ENCODE measurements around the gene STT3A. TPM values are rescaled to one million over a fixed set of nuclear protein-coding genes. Genes with fewer than 3 reads are reported as not detected.

STT3A gene
- polyA plus RNA-seq, 2 of the 4 experiments (the other 2 are of a cell fraction): 92.1 to 197 TPM

DNA sequence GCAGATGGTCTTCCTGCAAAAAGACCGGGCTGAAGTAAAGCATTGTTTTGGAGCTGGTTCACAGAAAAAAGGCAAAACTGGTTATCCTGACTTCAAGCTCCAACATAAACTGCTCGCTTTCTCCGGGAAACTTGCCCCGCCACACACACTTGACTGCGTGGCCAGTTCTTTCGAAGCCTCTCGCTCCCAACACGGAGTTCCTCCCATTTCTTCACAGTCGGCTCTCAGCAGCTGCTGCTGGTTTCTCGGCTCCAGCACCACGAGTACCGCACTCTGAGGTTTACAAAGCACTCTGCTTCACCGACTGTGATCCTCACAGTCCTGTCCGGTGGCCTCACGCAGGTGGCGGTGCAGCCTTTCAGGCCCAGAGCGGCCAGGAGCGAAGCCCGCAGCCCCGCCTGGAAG lies 32.6 kb downstream of the STT3A start:
- no peak for TF ChIP-seq CHD4 (IDR thresholded peaks at IDR 0.05; ENCODE audit: borderline replicate concordance)
- no peak for TF ChIP-seq MAFK (IDR thresholded peaks at IDR 0.05; ENCODE audit: partially characterized antibody)
- TF ChIP-seq, protein P1, sequence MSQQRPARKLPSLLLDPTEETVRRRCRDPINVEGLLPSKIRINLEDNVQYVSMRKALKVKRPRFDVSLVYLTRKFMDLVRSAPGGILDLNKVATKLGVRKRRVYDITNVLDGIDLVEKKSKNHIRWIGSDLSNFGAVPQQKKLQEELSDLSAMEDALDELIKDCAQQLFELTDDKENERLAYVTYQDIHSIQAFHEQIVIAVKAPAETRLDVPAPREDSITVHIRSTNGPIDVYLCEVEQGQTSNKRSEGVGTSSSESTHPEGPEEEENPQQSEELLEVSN (IDR thresholded peaks at IDR 0.05; ENCODE audit: borderline replicate concordance, low read depth): peak; percentile 58; the same call in 1 of the 2 replicates
- TF ChIP-seq, protein P2, sequence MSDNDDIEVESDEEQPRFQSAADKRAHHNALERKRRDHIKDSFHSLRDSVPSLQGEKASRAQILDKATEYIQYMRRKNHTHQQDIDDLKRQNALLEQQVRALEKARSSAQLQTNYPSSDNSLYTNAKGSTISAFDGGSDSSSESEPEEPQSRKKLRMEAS (IDR thresholded peaks at IDR 0.05): peak; percentile 64
- no peak for TF ChIP-seq CHD2 (IDR thresholded peaks at IDR 0.05; ENCODE audit: low read length, partially characterized antibody)
- TF ChIP-seq NFE2L2 (conservative IDR thresholded peaks at IDR 0.05; ENCODE audit: low read length): no peak
- TF ChIP-seq NR3C1 (IDR thresholded peaks at IDR 0.05): no peak
- TF ChIP-seq CEBPB (IDR thresholded peaks at IDR 0.05): no peak
- no peak for TF ChIP-seq HEYL (CRISPR knock-in tag; IDR thresholded peaks at IDR 0.05)
- no peak for TF ChIP-seq MYC (IDR thresholded peaks at IDR 0.05; ENCODE audit: borderline replicate concordance, low read length)
- TF ChIP-seq RAD21 (conservative IDR thresholded peaks at IDR 0.05 in 1 of 2, IDR thresholded peaks at IDR 0.05 in 1 of 2): no peak
- TF ChIP-seq TP53 (CRISPR knock-in tag; IDR thresholded peaks at IDR 0.05): no peak
- TF ChIP-seq, protein P3, sequence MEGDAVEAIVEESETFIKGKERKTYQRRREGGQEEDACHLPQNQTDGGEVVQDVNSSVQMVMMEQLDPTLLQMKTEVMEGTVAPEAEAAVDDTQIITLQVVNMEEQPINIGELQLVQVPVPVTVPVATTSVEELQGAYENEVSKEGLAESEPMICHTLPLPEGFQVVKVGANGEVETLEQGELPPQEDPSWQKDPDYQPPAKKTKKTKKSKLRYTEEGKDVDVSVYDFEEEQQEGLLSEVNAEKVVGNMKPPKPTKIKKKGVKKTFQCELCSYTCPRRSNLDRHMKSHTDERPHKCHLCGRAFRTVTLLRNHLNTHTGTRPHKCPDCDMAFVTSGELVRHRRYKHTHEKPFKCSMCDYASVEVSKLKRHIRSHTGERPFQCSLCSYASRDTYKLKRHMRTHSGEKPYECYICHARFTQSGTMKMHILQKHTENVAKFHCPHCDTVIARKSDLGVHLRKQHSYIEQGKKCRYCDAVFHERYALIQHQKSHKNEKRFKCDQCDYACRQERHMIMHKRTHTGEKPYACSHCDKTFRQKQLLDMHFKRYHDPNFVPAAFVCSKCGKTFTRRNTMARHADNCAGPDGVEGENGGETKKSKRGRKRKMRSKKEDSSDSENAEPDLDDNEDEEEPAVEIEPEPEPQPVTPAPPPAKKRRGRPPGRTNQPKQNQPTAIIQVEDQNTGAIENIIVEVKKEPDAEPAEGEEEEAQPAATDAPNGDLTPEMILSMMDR (IDR thresholded peaks at IDR 0.05): no peak
- CTCF ChIA-PET: interaction anchor here (1.1 to 1.8 kb wide), 2 partner anchors 34 to 254 kb away, joined by 4 read pairs; no protein-coding TSS in a partner anchor
- no peak; a peak in 2 of 6 replicates for ATAC-seq
- peak overlapping the region; percentile 79 for H3K4me2 ChIP-seq
- no peaks in the 10 kb centered on the region for H3K9me3 ChIP-seq
- no peak for FAIRE-seq
- 3% methylated on average over 16 of the region's 20 CpGs for WGBS (ENCODE audit: missing lambda C conversion rate)
- DNase-seq (ENCODE audit: low read depth in 1 of 2, low spot score in 1 of 2): no peak
- peak overlapping the region; percentile 60 for H3K4me3 ChIP-seq
- POLR2A ChIA-PET: interaction anchor here (1.9 kb wide), 1 partner anchor 262 kb away, joined by 5 read pairs; the partner anchor contains the start of gene HYLS1
- H3K4me1 ChIP-seq: peaks cover 27% of the 10 kb centered on the region
- peak overlapping the region; percentile 84 to 88 for H3K27ac ChIP-seq

DNA sequence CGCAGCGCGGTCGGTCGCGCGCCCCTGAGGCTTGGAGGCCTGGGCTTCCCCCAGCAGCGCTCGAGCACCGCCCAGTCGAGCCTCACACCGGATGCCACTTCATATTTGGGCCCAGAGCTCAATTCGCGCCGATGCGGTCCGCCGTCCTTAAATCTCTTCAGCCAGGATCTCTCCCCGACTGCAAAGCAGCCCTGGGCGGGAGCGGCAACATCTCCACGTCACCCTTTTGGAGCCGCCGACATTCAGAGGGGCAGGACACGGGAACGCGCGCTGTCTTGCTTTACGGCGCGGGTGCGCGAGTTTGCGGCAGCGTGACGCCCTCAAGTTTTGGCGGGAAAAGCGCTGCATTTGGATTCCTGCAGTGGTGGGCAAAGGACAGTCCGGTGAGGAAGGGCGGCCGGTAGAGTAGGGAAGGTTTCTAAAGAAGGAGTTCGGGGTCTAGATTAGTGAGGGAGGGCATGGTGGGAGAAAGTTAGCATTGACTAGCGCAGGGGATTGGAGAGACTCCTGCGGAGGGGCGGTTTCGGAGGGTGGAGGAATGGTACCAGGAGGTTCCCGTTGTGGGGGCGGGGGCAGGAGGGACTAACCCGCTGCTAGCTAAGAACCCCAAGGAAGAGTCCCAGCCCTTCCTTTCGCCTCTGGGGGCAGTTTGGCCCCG lies 33.1 kb downstream of the STT3A start:
- DNase-seq (ENCODE audit: low read depth in 1 of 2, low spot score in 1 of 2) (peak; percentile 36 to 94), ATAC-seq (peak; percentile 90 to 91), FAIRE-seq (no peak)
- H3K4me2 ChIP-seq: peak overlapping the region; percentile 79
- CTCF ChIA-PET: interaction anchor here (1.1 kb wide), 1 partner anchor 35 kb away, joined by 4 read pairs; no protein-coding TSS in a partner anchor
- POLR2A ChIA-PET: interaction anchor here (1.9 kb wide), 1 partner anchor 262 kb away, joined by 5 read pairs; the partner anchor contains the start of gene HYLS1
- 0% methylated on average over 12 of the region's 51 CpGs for WGBS (ENCODE audit: missing lambda C conversion rate)
- no peak for TF ChIP-seq PHF8 (IDR thresholded peaks at IDR 0.05; ENCODE audit: borderline replicate concordance, low read depth)
- TF ChIP-seq RNF2 (IDR thresholded peaks at IDR 0.05; ENCODE audit: borderline replicate concordance, low read depth): no peak
- peak; percentile 58 for TF ChIP-seq POLR2A (IDR thresholded peaks at IDR 0.05; ENCODE audit: low read length)
- TF ChIP-seq EHF (CRISPR knock-in tag; IDR thresholded peaks at IDR 0.05): no peak
- TF ChIP-seq, protein P4, sequence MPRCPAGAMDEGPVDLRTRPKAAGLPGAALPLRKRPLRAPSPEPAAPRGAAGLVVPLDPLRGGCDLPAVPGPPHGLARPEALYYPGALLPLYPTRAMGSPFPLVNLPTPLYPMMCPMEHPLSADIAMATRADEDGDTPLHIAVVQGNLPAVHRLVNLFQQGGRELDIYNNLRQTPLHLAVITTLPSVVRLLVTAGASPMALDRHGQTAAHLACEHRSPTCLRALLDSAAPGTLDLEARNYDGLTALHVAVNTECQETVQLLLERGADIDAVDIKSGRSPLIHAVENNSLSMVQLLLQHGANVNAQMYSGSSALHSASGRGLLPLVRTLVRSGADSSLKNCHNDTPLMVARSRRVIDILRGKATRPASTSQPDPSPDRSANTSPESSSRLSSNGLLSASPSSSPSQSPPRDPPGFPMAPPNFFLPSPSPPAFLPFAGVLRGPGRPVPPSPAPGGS (IDR thresholded peaks at IDR 0.05): peak; percentile 68
- TF ChIP-seq CHD4 (IDR thresholded peaks at IDR 0.05; ENCODE audit: borderline replicate concordance): no peak
- peak; percentile 28 to 79; a peak in 3 of 5 replicates for TF ChIP-seq JUN (IDR thresholded peaks at IDR 0.05)
- no peak for TF ChIP-seq RFX5 (IDR thresholded peaks at IDR 0.05)
- TF ChIP-seq TFCP2L1 (CRISPR knock-in tag; IDR thresholded peaks at IDR 0.05): 0 out of 2 replicates have a peak, but pooled peaks have one; percentile 39
- TF ChIP-seq, protein P2 (IDR thresholded peaks at IDR 0.05): peak; percentile 83; the same call in 1 of the 2 replicates
- TF ChIP-seq, protein P1 (IDR thresholded peaks at IDR 0.05; ENCODE audit: borderline replicate concordance, low read depth): peak; percentile 95
- peak; percentile 50; the same call in 1 of the 2 replicates for TF ChIP-seq KDM5A (IDR thresholded peaks at IDR 0.05)
- TF ChIP-seq, protein P5, sequence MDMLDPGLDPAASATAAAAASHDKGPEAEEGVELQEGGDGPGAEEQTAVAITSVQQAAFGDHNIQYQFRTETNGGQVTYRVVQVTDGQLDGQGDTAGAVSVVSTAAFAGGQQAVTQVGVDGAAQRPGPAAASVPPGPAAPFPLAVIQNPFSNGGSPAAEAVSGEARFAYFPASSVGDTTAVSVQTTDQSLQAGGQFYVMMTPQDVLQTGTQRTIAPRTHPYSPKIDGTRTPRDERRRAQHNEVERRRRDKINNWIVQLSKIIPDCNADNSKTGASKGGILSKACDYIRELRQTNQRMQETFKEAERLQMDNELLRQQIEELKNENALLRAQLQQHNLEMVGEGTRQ (IDR thresholded peaks at IDR 0.05): no peak
- H3K4me3 ChIP-seq: peak overlapping the region; percentile 60
- no peaks in the 10 kb centered on the region for H3K9me3 ChIP-seq
- peaks cover 27% of the 10 kb centered on the region for H3K4me1 ChIP-seq
- peak overlapping the region; percentile 84 to 88 for H3K27ac ChIP-seq

Measured in A549 (cell line).